ENCODE data around the gene POLR3K.
"Not testable (repeated sequence)": the region's sequence is repeated elsewhere in the genome, so short reads cannot be mapped to it uniquely, and the experiment has no call there.

POLR3K gene

GRCh38 chr16:35678-36305 lies 17.6 kb downstream of the POLR3K start:
- Histone ChIP-seq H3K36me3 (ENCODE audit: control insufficient read depth in 1 of 2, insufficient read depth in 2 of 2, low read length in 2 of 2) (no peaks in the 10 kb centered on the region), H3K9me3 (ENCODE audit: control insufficient read depth in 1 of 2, low read length in 2 of 2) (no peaks in the 10 kb centered on the region), H3K27ac (ENCODE audit: low read length) (no peak overlapping the region), H3K4me3 (ENCODE audit: low read depth in 1 of 2, low read length in 2 of 2) (no peak overlapping the region), H3K4me1 (ENCODE audit: control insufficient read depth in 1 of 2, insufficient read depth in 2 of 2, low read length in 2 of 2) (no peaks in the 10 kb centered on the region), H3K27me3 (ENCODE audit: low read depth, low read length) (no peaks in the 10 kb centered on the region)

- H3K9me3 ChIP-seq (ENCODE audit: control insufficient read depth in 1 of 2, low read length in 2 of 2): no peaks in the 10 kb centered on the region
- no peaks in the 10 kb centered on the region for H3K27me3 ChIP-seq (ENCODE audit: low read depth, low read length)
- no peaks in the 10 kb centered on the region for H3K4me1 ChIP-seq (ENCODE audit: control insufficient read depth in 1 of 2, insufficient read depth in 2 of 2, low read length in 2 of 2)
- no peak overlapping the region for H3K4me3 ChIP-seq (ENCODE audit: low read depth in 1 of 2, low read length in 2 of 2)
- no peaks in the 10 kb centered on the region for H3K36me3 ChIP-seq (ENCODE audit: control insufficient read depth in 1 of 2, insufficient read depth in 2 of 2, low read length in 2 of 2)
- H3K27ac ChIP-seq (ENCODE audit: low read length): no peak overlapping the region
These were observed 18.3 kb downstream of the POLR3K start for GRCh38 chr16:35011-35677.

- Histone ChIP-seq H3K4me3 (ENCODE audit: low read depth in 1 of 2, low read length in 2 of 2) (no peak overlapping the region), H3K27ac (ENCODE audit: low read length) (no peak overlapping the region), H3K27me3 (ENCODE audit: low read depth, low read length) (no peaks in the 10 kb centered on the region), H3K4me1 (ENCODE audit: control insufficient read depth in 1 of 2, insufficient read depth in 2 of 2, low read length in 2 of 2) (no peaks in the 10 kb centered on the region), H3K9me3 (ENCODE audit: control insufficient read depth in 1 of 2, low read length in 2 of 2) (no peaks in the 10 kb centered on the region), H3K36me3 (ENCODE audit: control insufficient read depth in 1 of 2, insufficient read depth in 2 of 2, low read length in 2 of 2) (no peaks in the 10 kb centered on the region)
These were observed 18.8 kb downstream of the POLR3K start for GRCh38 chr16:34648-34987.

- no peak overlapping the region for H3K27ac ChIP-seq (ENCODE audit: low read length)
- no peak overlapping the region for H3K4me3 ChIP-seq (ENCODE audit: low read depth in 1 of 2, low read length in 2 of 2)
- no peaks in the 10 kb centered on the region for H3K27me3 ChIP-seq (ENCODE audit: low read depth, low read length)
- no peaks in the 10 kb centered on the region for H3K9me3 ChIP-seq (ENCODE audit: control insufficient read depth in 1 of 2, low read length in 2 of 2)
- no peaks in the 10 kb centered on the region for H3K36me3 ChIP-seq (ENCODE audit: control insufficient read depth in 1 of 2, insufficient read depth in 2 of 2, low read length in 2 of 2)
- H3K4me1 ChIP-seq (ENCODE audit: control insufficient read depth in 1 of 2, insufficient read depth in 2 of 2, low read length in 2 of 2): no peaks in the 10 kb centered on the region
These were observed 19.3 kb downstream of the POLR3K start for GRCh38 chr16:33877-34647.

GRCh38 chr16:33154-33876 lies 20.1 kb downstream of the POLR3K start:
- H3K27me3 ChIP-seq (ENCODE audit: low read depth, low read length); H3K4me1 ChIP-seq (ENCODE audit: control insufficient read depth in 1 of 2, insufficient read depth in 2 of 2, low read length in 2 of 2); H3K27ac ChIP-seq (ENCODE audit: low read length); H3K9me3 ChIP-seq (ENCODE audit: control insufficient read depth in 1 of 2, low read length in 2 of 2); H3K4me3 ChIP-seq (ENCODE audit: low read depth in 1 of 2, low read length in 2 of 2); H3K36me3 ChIP-seq (ENCODE audit: control insufficient read depth in 1 of 2, insufficient read depth in 2 of 2, low read length in 2 of 2): not testable (repeated sequence)

- not testable (repeated sequence) for H3K36me3 ChIP-seq (ENCODE audit: control insufficient read depth in 1 of 2, insufficient read depth in 2 of 2, low read length in 2 of 2)
These were observed 22.8 kb downstream of the POLR3K start for GRCh38 chr16:30627-31026.

GRCh38 chr16:25926-26348 lies 27.5 kb downstream of the POLR3K start:
- H3K36me3 ChIP-seq (ENCODE audit: control insufficient read depth in 1 of 2, insufficient read depth in 2 of 2, low read length in 2 of 2); H3K4me1 ChIP-seq (ENCODE audit: control insufficient read depth in 1 of 2, insufficient read depth in 2 of 2, low read length in 2 of 2); H3K9me3 ChIP-seq (ENCODE audit: control insufficient read depth in 1 of 2, low read length in 2 of 2); H3K4me3 ChIP-seq (ENCODE audit: low read depth in 1 of 2, low read length in 2 of 2); H3K27me3 ChIP-seq (ENCODE audit: low read depth, low read length); H3K27ac ChIP-seq (ENCODE audit: low read length): not testable (repeated sequence)

More at GRCh38 chr16:30627-31026, 22.8 kb downstream of the POLR3K start:
- H3K4me3 ChIP-seq (ENCODE audit: low read depth in 1 of 2, low read length in 2 of 2); H3K27me3 ChIP-seq (ENCODE audit: low read depth, low read length); H3K9me3 ChIP-seq (ENCODE audit: control insufficient read depth in 1 of 2, low read length in 2 of 2); H3K27ac ChIP-seq (ENCODE audit: low read length); H3K4me1 ChIP-seq (ENCODE audit: control insufficient read depth in 1 of 2, insufficient read depth in 2 of 2, low read length in 2 of 2): not testable (repeated sequence)

GRCh38 chr16:24151-24550 lies 29.3 kb downstream of the POLR3K start:
- not testable (repeated sequence) for H3K27me3 ChIP-seq (ENCODE audit: low read depth, low read length); H3K4me3 ChIP-seq (ENCODE audit: low read depth in 1 of 2, low read length in 2 of 2); H3K4me1 ChIP-seq (ENCODE audit: control insufficient read depth in 1 of 2, insufficient read depth in 2 of 2, low read length in 2 of 2)

GRCh38 chr16:20886-21285 lies 32.5 kb downstream of the POLR3K start:
- H3K27me3 ChIP-seq (ENCODE audit: low read depth, low read length); H3K27ac ChIP-seq (ENCODE audit: low read length); H3K4me1 ChIP-seq (ENCODE audit: control insufficient read depth in 1 of 2, insufficient read depth in 2 of 2, low read length in 2 of 2); H3K4me3 ChIP-seq (ENCODE audit: low read depth in 1 of 2, low read length in 2 of 2); H3K9me3 ChIP-seq (ENCODE audit: control insufficient read depth in 1 of 2, low read length in 2 of 2); H3K36me3 ChIP-seq (ENCODE audit: control insufficient read depth in 1 of 2, insufficient read depth in 2 of 2, low read length in 2 of 2): not testable (repeated sequence)

More at GRCh38 chr16:24151-24550, 29.3 kb downstream of the POLR3K start:
- H3K36me3 ChIP-seq (ENCODE audit: control insufficient read depth in 1 of 2, insufficient read depth in 2 of 2, low read length in 2 of 2); H3K27ac ChIP-seq (ENCODE audit: low read length); H3K9me3 ChIP-seq (ENCODE audit: control insufficient read depth in 1 of 2, low read length in 2 of 2): not testable (repeated sequence)

- not testable (repeated sequence) for H3K27me3 ChIP-seq (ENCODE audit: low read depth, low read length); H3K27ac ChIP-seq (ENCODE audit: low read length); H3K36me3 ChIP-seq (ENCODE audit: control insufficient read depth in 1 of 2, insufficient read depth in 2 of 2, low read length in 2 of 2); H3K4me3 ChIP-seq (ENCODE audit: low read depth in 1 of 2, low read length in 2 of 2); H3K4me1 ChIP-seq (ENCODE audit: control insufficient read depth in 1 of 2, insufficient read depth in 2 of 2, low read length in 2 of 2); H3K9me3 ChIP-seq (ENCODE audit: control insufficient read depth in 1 of 2, low read length in 2 of 2)
These were observed 36.2 kb downstream of the POLR3K start for GRCh38 chr16:17062-17765.

- not testable (repeated sequence) for H3K9me3 ChIP-seq (ENCODE audit: control insufficient read depth in 1 of 2, low read length in 2 of 2); H3K27ac ChIP-seq (ENCODE audit: low read length); H3K4me1 ChIP-seq (ENCODE audit: control insufficient read depth in 1 of 2, insufficient read depth in 2 of 2, low read length in 2 of 2); H3K27me3 ChIP-seq (ENCODE audit: low read depth, low read length); H3K36me3 ChIP-seq (ENCODE audit: control insufficient read depth in 1 of 2, insufficient read depth in 2 of 2, low read length in 2 of 2); H3K4me3 ChIP-seq (ENCODE audit: low read depth in 1 of 2, low read length in 2 of 2)
These were observed 42.6 kb downstream of the POLR3K start for GRCh38 chr16:10772-11171.

Measured in muscle layer of duodenum (tissue), 2 donors.